GM10248 (cell line): ENCODE data around the gene DTNBP1.

ENCODE experiments used
- CTCF ChIA-PET: fragments of 300-600 bp; sonication (Branson Sonifier 250); formaldehyde crosslinking; extraction: SDS; loops from one replicate; lab custom pipeline; 2021; ENCODE audit warnings: antibody characterized with exemption; lab: Yijun Ruan, JAX
- POLR2A ChIA-PET: fragments of 350-650 bp; sonication (Branson Sonifier 250); formaldehyde crosslinking; extraction: SDS; loops from one replicate; lab custom pipeline; 2020; ENCODE audit warnings: antibody characterized with exemption; lab: Yijun Ruan, JAX
- DNase-seq: peaks from one replicate; pipeline ENCODE4 v3.0.0; 2012; ENCODE audit errors: extremely low spot score
- TF ChIP-seq, protein P1 (sequence below): IDR thresholded peaks from 2 replicates; pipeline ENCODE4 v1.5.1; 2012; ENCODE audit warnings: mild to moderate bottlenecking, low read depth; ENCODE audit errors: extremely low read depth, missing control alignments, control extremely low read depth

Gene DTNBP1

DNA sequence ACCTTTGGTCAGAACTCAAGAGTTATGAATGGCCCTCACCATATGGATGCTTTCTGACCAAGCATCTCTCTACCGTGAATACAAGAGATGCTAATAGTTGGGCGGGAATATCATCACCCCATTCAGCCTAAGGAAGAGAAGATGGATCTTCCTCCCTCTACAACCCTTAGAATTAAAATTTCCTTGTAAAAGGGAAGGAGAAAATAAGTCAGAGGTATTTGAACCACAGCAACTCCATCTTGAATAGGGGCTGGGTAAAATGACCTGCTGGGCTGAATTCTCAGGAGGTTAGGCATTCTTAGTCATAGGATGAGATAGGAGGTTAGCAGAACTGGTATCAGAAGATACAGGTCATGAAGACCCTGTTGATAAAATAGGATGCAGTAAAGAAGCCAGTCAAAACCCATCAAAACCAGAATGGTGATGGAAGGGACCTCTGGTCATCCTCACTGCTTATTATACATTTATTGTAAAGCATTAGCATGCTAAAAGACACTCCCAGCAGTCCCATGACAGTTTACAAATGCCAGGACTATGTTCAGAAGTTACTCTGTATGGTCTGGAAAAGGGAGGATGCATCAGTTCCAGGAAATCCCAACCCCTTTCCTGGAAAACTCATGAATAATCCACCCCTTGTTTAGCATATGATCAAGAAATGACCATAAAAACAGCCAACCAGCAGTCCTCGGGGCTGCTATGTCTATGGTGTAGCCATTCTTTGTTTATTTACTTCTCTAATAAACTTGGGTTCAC is 101.2 kb downstream of the DTNBP1 start:
- no peak for DNase-seq
- TF ChIP-seq, protein P1, sequence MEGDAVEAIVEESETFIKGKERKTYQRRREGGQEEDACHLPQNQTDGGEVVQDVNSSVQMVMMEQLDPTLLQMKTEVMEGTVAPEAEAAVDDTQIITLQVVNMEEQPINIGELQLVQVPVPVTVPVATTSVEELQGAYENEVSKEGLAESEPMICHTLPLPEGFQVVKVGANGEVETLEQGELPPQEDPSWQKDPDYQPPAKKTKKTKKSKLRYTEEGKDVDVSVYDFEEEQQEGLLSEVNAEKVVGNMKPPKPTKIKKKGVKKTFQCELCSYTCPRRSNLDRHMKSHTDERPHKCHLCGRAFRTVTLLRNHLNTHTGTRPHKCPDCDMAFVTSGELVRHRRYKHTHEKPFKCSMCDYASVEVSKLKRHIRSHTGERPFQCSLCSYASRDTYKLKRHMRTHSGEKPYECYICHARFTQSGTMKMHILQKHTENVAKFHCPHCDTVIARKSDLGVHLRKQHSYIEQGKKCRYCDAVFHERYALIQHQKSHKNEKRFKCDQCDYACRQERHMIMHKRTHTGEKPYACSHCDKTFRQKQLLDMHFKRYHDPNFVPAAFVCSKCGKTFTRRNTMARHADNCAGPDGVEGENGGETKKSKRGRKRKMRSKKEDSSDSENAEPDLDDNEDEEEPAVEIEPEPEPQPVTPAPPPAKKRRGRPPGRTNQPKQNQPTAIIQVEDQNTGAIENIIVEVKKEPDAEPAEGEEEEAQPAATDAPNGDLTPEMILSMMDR, result no peak
- POLR2A ChIA-PET, result no interaction called here
- CTCF ChIA-PET, result interaction anchor here (1.0 to 1.2 kb wide), 2 partner anchors 17 to 26 kb away, joined by 3 read pairs; no protein-coding TSS in a partner anchor

DNA sequence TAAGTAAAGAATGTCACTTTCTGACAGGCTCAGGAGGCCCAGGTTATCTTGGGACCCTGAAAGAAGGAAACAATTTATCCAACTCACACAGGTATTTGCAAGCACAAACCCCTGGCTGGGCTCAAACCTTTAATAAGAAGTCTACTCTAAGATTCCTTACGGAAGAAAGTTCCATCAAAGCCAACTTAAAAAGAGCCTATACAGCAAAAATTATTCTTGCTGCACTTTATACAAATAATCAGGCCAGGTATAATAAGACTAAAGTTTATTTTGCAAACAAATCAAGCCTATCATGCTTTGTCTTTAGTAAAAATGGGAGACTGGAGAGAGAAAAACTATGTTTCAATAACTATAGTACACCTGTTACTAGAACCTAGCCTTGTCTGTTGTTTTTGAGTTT is 102.1 kb downstream of the DTNBP1 start:
- ChIA-PET POLR2A (no interaction called here), CTCF (interaction anchor here (1.2 kb wide), 1 partner anchor 26 kb away, joined by 3 read pairs; no protein-coding TSS in a partner anchor)
- DNase-seq, result no peak
- TF ChIP-seq, protein P1, result no peak

DNA sequence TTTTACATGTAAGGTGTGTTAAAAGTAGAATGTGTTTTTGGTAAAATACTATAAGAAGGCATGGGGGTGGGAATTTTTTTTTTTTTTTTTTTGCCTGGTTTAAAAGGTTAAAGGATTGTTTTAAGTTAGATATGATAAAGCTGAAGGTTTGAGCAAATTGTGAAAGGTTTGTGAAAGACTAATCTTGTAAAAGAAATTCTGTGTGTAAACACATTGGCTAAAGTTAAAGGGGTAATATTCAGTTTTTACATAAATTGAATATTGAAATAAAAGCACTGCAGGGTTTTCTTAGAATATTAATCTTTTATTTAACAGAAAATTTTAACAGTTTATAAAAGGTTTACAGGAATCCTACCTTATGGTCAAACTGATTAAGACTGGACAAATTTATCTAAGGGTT is 105.7 kb downstream of the DTNBP1 start:
- DNase-seq, result no peak
- ChIA-PET POLR2A (interaction anchor here (0.6 kb wide), 1 partner anchor 227 kb away, joined by 3 read pairs; no protein-coding TSS in a partner anchor), CTCF (interaction anchor here (1.9 kb wide), 1 partner anchor 21 kb away, joined by 6 read pairs; no protein-coding TSS in a partner anchor)
- TF ChIP-seq, protein P1, result no peak

DNA sequence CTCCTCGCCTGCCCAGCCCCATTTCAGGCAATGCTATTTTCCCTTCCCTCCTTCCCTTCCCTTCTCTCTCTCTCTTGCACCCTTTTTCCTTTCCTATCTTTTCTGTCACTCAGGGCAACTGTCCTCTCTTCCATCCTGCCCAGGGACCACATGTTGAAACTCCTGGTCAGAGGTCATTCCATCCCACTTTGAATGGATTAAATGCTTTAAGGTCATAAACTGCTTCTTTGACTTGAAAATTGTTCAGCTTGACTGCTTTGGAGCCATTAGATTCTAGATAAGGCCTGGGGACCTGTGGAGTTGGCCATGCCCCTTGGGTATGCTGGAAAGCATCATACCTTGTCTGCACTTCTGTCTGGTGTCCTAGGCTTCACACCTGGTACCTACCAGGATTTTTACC is 106.1 kb downstream of the DTNBP1 start:
- CTCF ChIA-PET, result interaction anchor here (0.9 to 1.9 kb wide), 2 partner anchors 21 to 45 kb away, joined by 3 to 6 read pairs; no protein-coding TSS in a partner anchor

DNA sequence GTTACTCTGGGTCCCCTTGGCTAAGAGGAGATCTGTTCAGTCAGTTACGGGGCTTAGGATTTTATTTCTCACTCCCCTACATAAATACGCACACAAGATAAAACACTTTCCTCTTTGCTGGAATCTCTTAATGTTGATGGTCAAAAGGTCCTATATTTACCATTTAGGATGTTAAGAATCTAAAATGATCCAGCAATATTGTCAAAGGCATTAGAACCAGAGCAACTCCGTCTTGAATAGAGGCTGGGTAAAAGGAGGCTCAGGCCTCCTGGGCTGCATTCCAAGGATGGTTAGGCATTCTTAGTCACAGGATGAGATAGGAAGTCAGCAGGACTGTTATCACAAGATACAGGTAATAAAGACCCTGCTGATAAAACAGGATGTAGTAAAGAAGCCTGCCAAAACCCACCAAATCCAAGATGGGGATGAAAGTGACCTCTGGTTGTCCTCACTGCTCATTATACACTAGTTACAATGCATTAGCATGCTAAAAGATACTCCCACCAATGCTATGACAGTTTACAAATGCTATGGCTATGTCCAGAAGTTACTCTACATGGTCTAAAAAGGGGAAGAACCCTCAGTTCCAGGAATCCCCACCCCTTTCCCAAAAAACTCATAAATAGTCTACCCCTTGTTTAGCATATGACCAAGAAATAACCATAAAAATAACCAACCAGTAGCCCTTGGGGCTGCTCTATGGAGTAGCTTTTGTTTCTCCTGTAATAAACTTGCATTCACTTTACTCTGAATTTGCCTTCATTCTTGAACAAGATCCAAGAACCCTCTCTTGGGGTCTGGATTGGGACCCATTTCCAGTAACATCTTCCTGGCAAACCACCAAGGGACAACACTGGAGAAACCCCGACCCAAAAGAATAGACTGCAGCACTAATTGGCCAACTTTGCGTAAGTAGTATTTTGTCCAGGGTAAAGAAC is 107.5 kb downstream of the DTNBP1 start:
- TF ChIP-seq, protein P1, result no peak
- ChIA-PET POLR2A (no interaction called here), CTCF (interaction anchor here (1.9 kb wide), 1 partner anchor 19 kb away, joined by 6 read pairs; no protein-coding TSS in a partner anchor)
- no peak for DNase-seq

More for the DNA sequence above, 106.1 kb downstream of the DTNBP1 start:
- POLR2A ChIA-PET, result no interaction called here
- no peak for DNase-seq
- TF ChIP-seq, protein P1, result no peak

DNA sequence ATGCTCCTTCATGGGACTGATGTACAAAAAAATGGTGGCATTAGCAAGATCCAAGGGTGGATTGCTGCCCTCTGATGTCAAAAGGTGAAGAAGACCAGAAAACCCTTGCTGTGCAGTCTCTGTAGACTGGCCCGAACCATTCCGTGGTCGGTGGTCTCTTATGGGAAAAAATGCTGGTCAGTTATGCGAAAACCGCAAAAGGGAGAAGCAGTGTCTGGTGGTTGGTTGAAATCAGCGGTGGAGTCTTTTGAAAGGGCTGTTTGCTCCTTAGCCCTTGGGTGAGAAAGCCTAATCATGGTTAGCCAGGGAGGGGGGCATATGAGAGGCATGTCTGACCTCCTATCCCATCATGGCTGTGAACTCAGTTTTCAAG is 108.1 kb downstream of the DTNBP1 start:
- TF ChIP-seq, protein P1, result no peak
- ChIA-PET CTCF (no interaction called here), POLR2A (no interaction called here)
- no peak for DNase-seq
